GM11168 (cell line): ENCODE results near the gene POLRMT.

Experiments
- in situ Hi-C: fragments of 300-500 bp; cut with MboI; formaldehyde crosslinking; loops from one replicate; pipeline ENCODE4 v1.12.0; 2022; ENCODE audit warnings: low sequenced_read_pairs; ENCODE audit not compliant: unreplicated experiment

Gene POLRMT

GRCh38 chr19:663682-664117, 30.4 kb upstream of the POLRMT start:
- in situ Hi-C loops = no loop called here

- in situ Hi-C loops = no loop called here
These were observed 29.8 kb upstream of the POLRMT start, which contains the start of gene RNF126 for GRCh38 chr19:662962-663681. Gene RNF126, minus strand, starts transcription at chr19:663214. Its CDS starts 93 bp downstream, at chr19:663121.

GRCh38 chr19:662207-662961, 29.0 kb upstream of the POLRMT start:
- in situ Hi-C loops = no loop called here

GRCh38 chr19:661427-662196, 28.3 kb upstream of the POLRMT start:
- in situ Hi-C loops = no loop called here

- in situ Hi-C loops = no loop called here
These were observed 27.6 kb upstream of the POLRMT start for GRCh38 chr19:660793-661426.

- in situ Hi-C loops = no loop called here
These were observed 25.8 kb upstream of the POLRMT start for GRCh38 chr19:658916-659839.

GRCh38 chr19:658059-658839, 24.9 kb upstream of the POLRMT start:
- in situ Hi-C loops = no loop called here

GRCh38 chr19:657611-658010, 24.3 kb upstream of the POLRMT start:
- in situ Hi-C loops = no loop called here

- in situ Hi-C loops = no loop called here
These were observed 23.6 kb upstream of the POLRMT start for GRCh38 chr19:656751-657559.

GRCh38 chr19:655691-656090, 22.4 kb upstream of the POLRMT start:
- in situ Hi-C loops = no loop called here

- in situ Hi-C loops = no loop called here
These were observed 20.1 kb upstream of the POLRMT start for GRCh38 chr19:653425-653824.

GRCh38 chr19:652467-653389, 19.4 kb upstream of the POLRMT start:
- in situ Hi-C loops = no loop called here

- in situ Hi-C loops = no loop called here
These were observed 18.7 kb upstream of the POLRMT start for GRCh38 chr19:651991-652390.

- in situ Hi-C loops = no loop called here
These were observed 17.9 kb upstream of the POLRMT start for GRCh38 chr19:651114-651818.

- in situ Hi-C loops = no loop called here
These were observed 16.8 kb upstream of the POLRMT start for GRCh38 chr19:650121-650520.
